HCT116 (cell line): ENCODE results near the gene RARG. TPM values are rescaled to one million over a fixed set of nuclear protein-coding genes. Genes with fewer than 3 reads are reported as not detected.

Experiments used
- ATAC-seq: fragments of 200-7000 bp; cut with Tn5 transposase; 2 replicates; pipeline ENCODE4 v1.9.1; 2020; ENCODE audit warnings: mild to moderate bottlenecking, moderate library complexity
- BruUV-seq: library from RNA; stranded (reverse); fragments of 400-500 nt; replicated peaks from 2 replicates; lab custom pipeline; 2021; lab: Mats Ljungman, UMichigan
- CTCF ChIA-PET: fragments of 300-600 bp; sonication (Branson Sonifier 250); formaldehyde crosslinking; loops from one replicate; lab custom pipeline; 2021; ENCODE audit warnings: antibody characterized with exemption; lab: Charles Lee
- POLR2A ChIA-PET: fragments of 300-600, 350-600 bp; sonication (Branson Sonifier 250); formaldehyde crosslinking; loops from one replicate; lab custom pipeline; 2021; ENCODE audit warnings: antibody characterized with exemption; lab: Charles Lee
- RAD21 ChIA-PET, 2 experiments: fragments of 300-600 bp; sonication (Branson Sonifier 250); formaldehyde crosslinking; loops; one replicate each; lab custom pipeline; 2023; ENCODE audit warnings: low total read pairs in 2 of 2; ENCODE audit not compliant: uncharacterized antibody in 2 of 2, unreplicated experiment in 2 of 2, low non-redundant PET in 1 of 2; lab: Charles Lee
- DNase-seq: peaks from one replicate; pipeline ENCODE4 v3.0.0-alpha.2; 2010; ENCODE audit warnings: low read depth, low spot score
- H2AFZ ChIP-seq: fragments of 200-600 bp; shearing (Covaris generic), sonication (generic); 2 replicates; pipeline ENCODE4 v1.6.1; 2017; ENCODE audit warnings: low read depth, mixed run types, mixed read lengths, antibody characterized with exemption, low read length; ENCODE audit not compliant: poor library complexity, severe bottlenecking
- H3K27ac ChIP-seq: 2 replicates; pipeline ENCODE4 v1.5.1; 2012; ENCODE audit warnings: low read depth, low read length
- H3K27me3 ChIP-seq: fragments of 200-600 bp; sonication (generic); 2 replicates; pipeline ENCODE4 v1.6.1; 2016; ENCODE audit warnings: mixed run types, low read length, mixed read lengths; ENCODE audit not compliant: insufficient read depth
- H3K36me3 ChIP-seq, 2 experiments: fragments of 200-500 bp in 1 of 2; fragments of 200-600 bp in 1 of 2; sonication (Bioruptor generic) in 1 of 2; sonication (generic) in 1 of 2; 2 replicates each; pipeline versions ENCODE4 v1.5.1 to v1.6.1; 2014 to 2016; ENCODE audit warnings: low read length in 2 of 2, inconsistent platforms in 1 of 2, mixed read lengths in 1 of 2, mixed run types in 1 of 2; ENCODE audit not compliant: insufficient read depth in 2 of 2, control insufficient read depth in 1 of 2
- H3K4me1 ChIP-seq, 2 experiments: fragments of 200-600 bp in 1 of 2; sonication (generic) in 1 of 2; 2 replicates each; pipeline versions ENCODE4 v1.5.1 to v1.6.1; 2012 to 2017; ENCODE audit warnings: low read length in 2 of 2, inconsistent platforms in 1 of 2, mild to moderate bottlenecking in 1 of 2, mixed read lengths in 1 of 2, mixed run types in 1 of 2, moderate library complexity in 1 of 2; ENCODE audit not compliant: insufficient read depth in 2 of 2, control insufficient read depth in 1 of 2
- H3K4me2 ChIP-seq: fragments of 200-600 bp; sonication (generic); 2 replicates; pipeline ENCODE4 v1.6.1; 2017; ENCODE audit warnings: mixed run types, low read length, mixed read lengths
- H3K4me3 ChIP-seq, 2 experiments: fragments of 200-600 bp in 1 of 2; sonication (generic) in 1 of 2; replicated peaks in 1 of 2; 2 replicates each; pipeline ENCODE4 v1.5.1; 2011 to 2016; ENCODE audit warnings: low read length in 2 of 2, control low read depth in 1 of 2, low read depth in 1 of 2, mild to moderate bottlenecking in 1 of 2, mixed read lengths in 1 of 2, mixed run types in 1 of 2
- H3K79me2 ChIP-seq: fragments of 200-600 bp; sonication (generic); 2 replicates; pipeline ENCODE4 v1.6.1; 2017; ENCODE audit warnings: mild to moderate bottlenecking, mixed run types, low read length, moderate library complexity, mixed read lengths; ENCODE audit not compliant: insufficient read depth
- H3K9ac ChIP-seq: fragments of 200-600 bp; sonication (generic); 2 replicates; pipeline ENCODE4 v1.6.1; 2016; ENCODE audit warnings: low read length, mixed read lengths
- H3K9me2 ChIP-seq: fragments of 200-600 bp; sonication (generic), shearing (Covaris generic); 2 replicates; pipeline ENCODE4 v1.6.1; 2017; ENCODE audit warnings: mixed run types, mild to moderate bottlenecking, moderate library complexity; ENCODE audit not compliant: insufficient read depth
- H3K9me3 ChIP-seq, 2 experiments: fragments of 200-500 bp in 1 of 2; fragments of 200-600 bp in 1 of 2; sonication (Bioruptor generic) in 1 of 2; sonication (generic) in 1 of 2; 2 replicates each; pipeline ENCODE4 v1.6.1; 2014 to 2017; ENCODE audit warnings: low read length in 2 of 2, mixed read lengths in 2 of 2, inconsistent platforms in 1 of 2, low read depth in 1 of 2, mild to moderate bottlenecking in 1 of 2, mixed run types in 1 of 2, moderate library complexity in 1 of 2; ENCODE audit not compliant: control insufficient read depth in 1 of 2, insufficient read depth in 1 of 2
- H4K20me1 ChIP-seq: fragments of 200-600 bp; sonication (generic), shearing (Covaris generic); 2 replicates; pipeline ENCODE4 v1.6.1; 2017; ENCODE audit warnings: mixed run types, mild to moderate bottlenecking, moderate library complexity; ENCODE audit not compliant: insufficient read depth
- CBX3 ChIP-seq: IDR thresholded peaks from 2 replicates; pipeline ENCODE4 v1.6.1; 2012; ENCODE audit warnings: low read depth
- CEBPB ChIP-seq: IDR thresholded peaks from 2 replicates; pipeline ENCODE4 v1.6.1; 2012; ENCODE audit warnings: low read depth
- EGR1 ChIP-seq: IDR thresholded peaks from 2 replicates; pipeline ENCODE4 v1.6.1; 2012; ENCODE audit warnings: low read depth
- EZH2 ChIP-seq: fragments of 200-600 bp; sonication (generic); IDR thresholded peaks from 2 replicates; pipeline ENCODE4 v1.6.1; 2017; ENCODE audit warnings: antibody characterized with exemption, mixed run types
- EZH2phosphoT487 ChIP-seq: fragments of 200-600 bp; IDR thresholded peaks from 2 replicates; pipeline ENCODE4 v1.6.1; 2018; ENCODE audit warnings: antibody characterized with exemption, borderline replicate concordance
- POLR2A ChIP-seq: IDR thresholded peaks from 2 replicates; pipeline ENCODE4 v1.7.0; 2011; ENCODE audit warnings: borderline replicate concordance; ENCODE audit not compliant: insufficient read depth, insufficient read length; ENCODE audit errors: extremely low read depth
- SP1 ChIP-seq: IDR thresholded peaks from 2 replicates; pipeline ENCODE4 v1.6.1; 2012; ENCODE audit warnings: low read depth
- SRF ChIP-seq: IDR thresholded peaks from 2 replicates; pipeline ENCODE4 v1.6.1; 2012; ENCODE audit warnings: low read depth
- YY1 ChIP-seq: IDR thresholded peaks from 2 replicates; pipeline ENCODE4 v1.6.1; 2011; ENCODE audit warnings: low read length, low read depth, moderate library complexity, mild to moderate bottlenecking; ENCODE audit not compliant: insufficient replicate concordance; ENCODE audit errors: extremely low read depth
- ZFX ChIP-seq: fragments of 450-650 bp; IDR thresholded peaks from 2 replicates; pipeline ENCODE4 v1.6.1; 2017
- ZNF274 ChIP-seq: fragments of 200-500 bp; sonication (Bioruptor generic); IDR thresholded peaks from 2 replicates; pipeline ENCODE4 v1.6.1; 2014; ENCODE audit warnings: mild to moderate bottlenecking, low read depth, low read length, inconsistent platforms
- intact Hi-C: fragments of 100-400 bp; cut with micrococcal nuclease; formaldehyde crosslinking; loops from 2 replicates; pipeline ENCODE4 v1.10.0; 2022
- total RNA-seq: library from RNA; stranded (reverse); gene quantifications from one replicate; pipeline ENCODE4 v1.2.1, GENCODE V29; 2021; ENCODE audit not compliant: unreplicated experiment
- TF ChIP-seq, protein P1 (sequence below): IDR thresholded peaks from 2 replicates; pipeline ENCODE4 v1.6.1; 2012
- TF ChIP-seq, protein P2 (sequence below), 3 experiments: fragments of 200-600 bp in 1 of 3; sonication (generic) in 1 of 3; IDR thresholded peaks in 2 of 3; conservative IDR thresholded peaks in 1 of 3; 2 replicates each; pipeline ENCODE4 v1.5.1; 2012 to 2017; ENCODE audit warnings: low read depth in 2 of 3, low read length in 2 of 3, antibody characterized with exemption in 1 of 3, borderline replicate concordance in 1 of 3, control low read depth in 1 of 3, mild to moderate bottlenecking in 1 of 3, mixed read lengths in 1 of 3, mixed run types in 1 of 3, moderate library complexity in 1 of 3; ENCODE audit not compliant: insufficient read depth in 1 of 3
- TF ChIP-seq, protein P3 (sequence below): IDR thresholded peaks from 2 replicates; pipeline ENCODE4 v1.6.1; 2011; ENCODE audit warnings: mild to moderate bottlenecking, low read length, moderate library complexity; ENCODE audit not compliant: insufficient replicate concordance; ENCODE audit errors: extremely low read depth

The RARG gene
- total RNA-seq, 1 experiment from 2014 or later = 68.9 TPM

DNA sequence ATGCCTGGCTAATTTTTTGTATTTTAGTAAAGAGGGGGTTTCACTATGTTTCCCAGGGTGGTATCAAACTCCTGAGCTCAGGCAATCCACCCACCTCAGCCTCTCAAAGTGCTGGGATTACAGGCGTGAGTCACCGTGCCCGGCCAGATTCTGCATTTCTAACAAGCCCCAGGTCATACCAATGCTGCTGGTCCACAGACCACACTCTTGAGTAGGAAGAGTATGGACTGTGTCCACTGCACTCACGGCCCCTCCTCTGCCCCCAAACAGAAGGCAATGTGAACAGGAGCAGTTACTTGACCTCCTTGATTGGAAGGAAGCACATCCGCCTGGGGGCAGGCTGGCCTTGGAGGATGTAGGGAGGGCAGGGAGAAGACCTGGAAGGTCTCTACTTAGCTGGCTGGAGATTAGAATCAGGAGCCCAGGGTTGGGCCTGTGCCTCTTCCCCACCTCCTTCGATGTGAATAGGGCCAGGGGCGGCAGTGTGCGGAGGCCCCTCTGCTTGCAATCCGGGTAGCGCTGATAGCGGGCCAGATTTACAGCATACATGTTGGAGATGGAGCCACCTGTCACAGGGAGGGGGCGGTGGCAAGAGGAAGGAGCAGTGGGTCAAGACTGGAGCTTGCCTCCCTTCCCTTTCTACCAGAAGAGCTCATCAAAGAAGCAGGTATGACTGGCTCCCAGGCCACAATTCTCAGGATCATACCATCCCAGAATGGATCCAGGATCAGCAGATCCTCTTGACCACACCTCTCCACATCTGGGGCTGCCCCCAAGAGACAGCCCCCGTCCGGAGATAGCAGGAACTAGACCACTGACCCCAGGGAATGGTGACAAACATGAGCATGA, 60.9 kb downstream of the RARG start:
- H3K36me3 ChIP-seq = no peaks in the 10 kb centered on the region
- RAD21 ChIA-PET = no interaction called here
- H4K20me1 ChIP-seq = no peaks in the 10 kb centered on the region
- CTCF ChIA-PET = interaction anchor here (0.8 to 1.3 kb wide), 2 partner anchors 12 to 18 kb away, joined by 3 to 9 read pairs; no protein-coding TSS in a partner anchor
- H3K4me1 ChIP-seq = peaks cover 21 to 45% of the 10 kb centered on the region in 2 experiments; a peak in 3 of 4 replicates
- H3K79me2 ChIP-seq = no peaks in the 10 kb centered on the region
- H3K9me2 ChIP-seq = no peaks in the 10 kb centered on the region
- BruUV-seq = no TSS peak
- H3K27ac ChIP-seq = no peak overlapping the region
- TF ChIP-seq POLR2A = no peak
- TF ChIP-seq SP1 = no peak
- no peak for TF ChIP-seq EZH2
- TF ChIP-seq SRF = no peak
- TF ChIP-seq CBX3 = no peak
- no peak for TF ChIP-seq EZH2phosphoT487
- TF ChIP-seq ZNF274 = no peak
- TF ChIP-seq ZFX = no peak
- no peak for TF ChIP-seq CEBPB
- H2AFZ ChIP-seq = no peak overlapping the region
- H3K4me3 ChIP-seq = no peak overlapping the region
- POLR2A ChIA-PET = interaction anchor here (1.2 kb wide), 1 partner anchor 9 kb away, joined by 3 read pairs; the partner anchor contains the start of genes CSAD and ZNF740
- H3K4me2 ChIP-seq = peak overlapping the region; percentile 49
- H3K9me3 ChIP-seq = no peaks in the 10 kb centered on the region
- no peaks in the 10 kb centered on the region for H3K27me3 ChIP-seq
- ATAC-seq (no peak), DNase-seq (no peak)
- H3K9ac ChIP-seq = no peak overlapping the region
- intact Hi-C loops = no loop called here

DNA sequence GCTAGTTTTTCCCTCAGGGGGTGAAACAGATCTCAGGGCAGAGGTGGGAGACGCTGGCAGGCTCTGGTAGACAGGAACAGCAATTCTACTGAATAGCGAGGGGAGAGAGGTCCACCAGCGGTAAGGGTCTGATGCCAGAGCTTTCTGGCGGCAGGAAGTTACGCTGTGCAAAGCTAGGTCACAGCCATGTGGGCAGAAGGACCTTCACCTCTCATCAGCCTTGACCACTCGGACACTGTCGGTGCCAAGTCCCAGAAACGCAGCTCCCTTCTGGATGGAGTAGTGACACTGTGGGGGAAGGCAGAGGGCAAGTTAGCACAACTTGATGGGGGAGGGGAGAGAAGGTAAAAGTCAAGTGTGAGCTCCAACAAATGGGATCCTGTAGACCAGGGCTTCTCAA, 61.8 kb downstream of the RARG start:
- H3K9me2 ChIP-seq = no peaks in the 10 kb centered on the region
- no TSS peak for BruUV-seq
- intact Hi-C loops = no loop called here
- no peak overlapping the region for H2AFZ ChIP-seq
- no peaks in the 10 kb centered on the region for H3K27me3 ChIP-seq
- DNase-seq (no peak), ATAC-seq (no peak)
- H3K9ac ChIP-seq = no peak overlapping the region
- ChIA-PET POLR2A (interaction anchor here (1.2 kb wide), 1 partner anchor 10 kb away, joined by 3 read pairs; the partner anchor contains the start of genes CSAD and ZNF740), CTCF (interaction anchor here (1.3 kb wide), 1 partner anchor 11 kb away, joined by 9 read pairs; no protein-coding TSS in a partner anchor), RAD21 (no interaction called here)
- no peak overlapping the region for H3K4me3 ChIP-seq
- no peak overlapping the region for H3K4me2 ChIP-seq
- no peaks in the 10 kb centered on the region for H4K20me1 ChIP-seq
- H3K27ac ChIP-seq = no peak overlapping the region
- H3K36me3 ChIP-seq = no peaks in the 10 kb centered on the region
- H3K4me1 ChIP-seq = peaks cover 19 to 39% of the 10 kb centered on the region in 2 experiments; a peak in 3 of 4 replicates
- no peaks in the 10 kb centered on the region for H3K79me2 ChIP-seq
- no peaks in the 10 kb centered on the region for H3K9me3 ChIP-seq
- TF ChIP-seq CBX3 (no peak), EZH2 (no peak), SP1 (no peak), YY1 (no peak), SRF (no peak), POLR2A (no peak), EZH2phosphoT487 (no peak), ZFX (no peak), EGR1 (no peak), ZNF274 (no peak)
- TF ChIP-seq, protein P1, sequence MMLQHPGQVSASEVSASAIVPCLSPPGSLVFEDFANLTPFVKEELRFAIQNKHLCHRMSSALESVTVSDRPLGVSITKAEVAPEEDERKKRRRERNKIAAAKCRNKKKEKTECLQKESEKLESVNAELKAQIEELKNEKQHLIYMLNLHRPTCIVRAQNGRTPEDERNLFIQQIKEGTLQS = no peak
- TF ChIP-seq, protein P2, sequence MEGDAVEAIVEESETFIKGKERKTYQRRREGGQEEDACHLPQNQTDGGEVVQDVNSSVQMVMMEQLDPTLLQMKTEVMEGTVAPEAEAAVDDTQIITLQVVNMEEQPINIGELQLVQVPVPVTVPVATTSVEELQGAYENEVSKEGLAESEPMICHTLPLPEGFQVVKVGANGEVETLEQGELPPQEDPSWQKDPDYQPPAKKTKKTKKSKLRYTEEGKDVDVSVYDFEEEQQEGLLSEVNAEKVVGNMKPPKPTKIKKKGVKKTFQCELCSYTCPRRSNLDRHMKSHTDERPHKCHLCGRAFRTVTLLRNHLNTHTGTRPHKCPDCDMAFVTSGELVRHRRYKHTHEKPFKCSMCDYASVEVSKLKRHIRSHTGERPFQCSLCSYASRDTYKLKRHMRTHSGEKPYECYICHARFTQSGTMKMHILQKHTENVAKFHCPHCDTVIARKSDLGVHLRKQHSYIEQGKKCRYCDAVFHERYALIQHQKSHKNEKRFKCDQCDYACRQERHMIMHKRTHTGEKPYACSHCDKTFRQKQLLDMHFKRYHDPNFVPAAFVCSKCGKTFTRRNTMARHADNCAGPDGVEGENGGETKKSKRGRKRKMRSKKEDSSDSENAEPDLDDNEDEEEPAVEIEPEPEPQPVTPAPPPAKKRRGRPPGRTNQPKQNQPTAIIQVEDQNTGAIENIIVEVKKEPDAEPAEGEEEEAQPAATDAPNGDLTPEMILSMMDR (IDR thresholded peaks at IDR 0.05 in 2 of 3, conservative IDR thresholded peaks at IDR 0.05 in 1 of 3; ENCODE audit: borderline replicate concordance in 1 of 3, insufficient read depth in 1 of 3, low read depth in 2 of 3, low read length in 2 of 3) = no peak
- TF ChIP-seq, protein P3, sequence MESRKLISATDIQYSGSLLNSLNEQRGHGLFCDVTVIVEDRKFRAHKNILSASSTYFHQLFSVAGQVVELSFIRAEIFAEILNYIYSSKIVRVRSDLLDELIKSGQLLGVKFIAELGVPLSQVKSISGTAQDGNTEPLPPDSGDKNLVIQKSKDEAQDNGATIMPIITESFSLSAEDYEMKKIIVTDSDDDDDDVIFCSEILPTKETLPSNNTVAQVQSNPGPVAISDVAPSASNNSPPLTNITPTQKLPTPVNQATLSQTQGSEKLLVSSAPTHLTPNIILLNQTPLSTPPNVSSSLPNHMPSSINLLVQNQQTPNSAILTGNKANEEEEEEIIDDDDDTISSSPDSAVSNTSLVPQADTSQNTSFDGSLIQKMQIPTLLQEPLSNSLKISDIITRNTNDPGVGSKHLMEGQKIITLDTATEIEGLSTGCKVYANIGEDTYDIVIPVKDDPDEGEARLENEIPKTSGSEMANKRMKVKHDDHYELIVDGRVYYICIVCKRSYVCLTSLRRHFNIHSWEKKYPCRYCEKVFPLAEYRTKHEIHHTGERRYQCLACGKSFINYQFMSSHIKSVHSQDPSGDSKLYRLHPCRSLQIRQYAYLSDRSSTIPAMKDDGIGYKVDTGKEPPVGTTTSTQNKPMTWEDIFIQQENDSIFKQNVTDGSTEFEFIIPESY = no peak
